ENCODE measurements around the gene U2AF1L4.

Gene U2AF1L4, protein sequence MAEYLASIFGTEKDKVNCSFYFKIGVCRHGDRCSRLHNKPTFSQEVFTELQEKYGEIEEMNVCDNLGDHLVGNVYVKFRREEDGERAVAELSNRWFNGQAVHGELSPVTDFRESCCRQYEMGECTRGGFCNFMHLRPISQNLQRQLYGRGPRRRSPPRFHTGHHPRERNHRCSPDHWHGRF

DNA sequence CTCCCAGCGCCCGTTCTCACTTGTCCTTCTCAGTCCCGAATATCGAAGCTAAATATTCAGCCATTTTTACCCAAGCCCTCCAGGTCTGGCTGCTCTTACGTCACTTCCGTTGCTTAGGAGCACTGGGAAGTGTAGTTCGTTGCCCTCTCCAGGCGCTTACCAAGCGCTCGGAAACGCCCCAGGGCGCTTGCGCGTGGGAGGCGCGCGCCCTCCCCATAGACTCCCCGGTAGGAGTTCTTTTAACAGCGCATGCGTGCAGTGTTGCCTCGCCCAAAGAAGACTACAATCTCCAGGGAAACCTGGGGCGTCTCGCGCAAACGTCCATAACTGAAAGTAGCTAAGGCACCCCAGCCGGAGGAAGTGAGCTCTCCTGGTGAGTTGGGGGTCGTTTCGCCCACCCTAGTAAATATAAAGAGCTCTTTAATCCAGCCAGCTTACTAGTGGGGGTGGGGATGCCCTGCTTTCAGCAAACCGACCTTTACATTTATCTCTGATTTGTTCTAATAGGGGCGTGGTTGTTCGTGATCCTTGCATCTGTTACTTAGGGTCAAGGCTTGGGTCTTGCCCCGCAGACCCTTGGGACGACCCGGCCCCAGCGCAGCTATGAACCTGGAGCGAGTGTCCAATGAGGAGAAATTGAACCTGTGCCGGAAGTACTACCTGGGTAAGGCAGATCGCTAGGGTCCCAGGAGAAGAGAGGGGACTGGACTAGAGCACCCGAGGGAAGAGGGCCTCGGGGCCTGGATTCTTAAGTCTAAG is at the start of gene U2AF1L4, which contains the start of gene PSENEN:
TSS of gene U2AF1L4 (minus strand) at position 91 of the 759 bp plus-strand sequence. CDS start at position 64, 27 bp downstream.
TSS of gene PSENEN (plus strand) at position 324 of the 759 bp plus-strand sequence. CDS start at position 604, 280 bp downstream.
- peak; percentile 98 to 99 for DNase-seq

DNA sequence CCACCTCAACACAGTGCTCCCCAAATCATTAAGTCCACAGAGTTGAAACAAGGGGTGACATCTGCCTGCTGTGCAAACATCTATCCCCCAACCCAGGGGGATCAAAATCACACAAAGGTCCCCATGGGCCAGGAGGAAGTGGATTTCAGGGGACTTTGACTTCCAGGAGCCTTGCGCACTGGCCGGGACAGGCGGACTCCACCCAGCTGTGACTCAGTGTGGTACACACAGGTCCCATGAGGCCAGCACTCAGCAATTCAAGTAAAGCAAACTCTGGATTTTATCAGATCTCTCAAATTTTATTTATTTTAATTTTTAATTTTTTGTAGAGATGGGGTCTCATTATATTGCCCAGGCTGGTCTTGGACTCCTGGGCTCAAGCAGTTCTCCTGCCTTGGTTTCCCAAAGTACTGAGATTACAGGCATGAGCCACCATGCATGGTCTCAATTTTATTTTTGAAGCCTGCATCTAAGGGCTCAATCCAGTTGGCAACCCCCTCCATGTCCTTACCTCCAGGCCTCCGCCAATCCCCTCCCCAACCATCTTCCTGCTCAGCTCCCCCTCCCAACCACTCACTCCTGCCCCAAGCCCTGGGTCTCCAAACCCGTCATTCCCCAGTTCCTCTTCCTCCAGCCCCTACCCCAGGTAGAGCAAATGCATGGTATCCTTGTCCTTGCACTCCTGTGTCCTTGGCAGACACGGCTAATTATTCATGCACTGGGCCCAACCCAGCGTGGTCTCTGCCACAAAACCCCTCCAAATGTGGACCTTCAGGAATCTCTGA is 48.4 kb upstream of the U2AF1L4 start:
- no peak for DNase-seq

- no peak for DNase-seq
Observed at GRCh38 chr19:35792888-35793287, 47.7 kb upstream of the U2AF1L4 start.

GRCh38 chr19:35792312-35792711 is 47.1 kb upstream of the U2AF1L4 start:
- no peak for DNase-seq

- no peak for DNase-seq
Observed at GRCh38 chr19:35791814-35792279, 46.6 kb upstream of the U2AF1L4 start.

DNA sequence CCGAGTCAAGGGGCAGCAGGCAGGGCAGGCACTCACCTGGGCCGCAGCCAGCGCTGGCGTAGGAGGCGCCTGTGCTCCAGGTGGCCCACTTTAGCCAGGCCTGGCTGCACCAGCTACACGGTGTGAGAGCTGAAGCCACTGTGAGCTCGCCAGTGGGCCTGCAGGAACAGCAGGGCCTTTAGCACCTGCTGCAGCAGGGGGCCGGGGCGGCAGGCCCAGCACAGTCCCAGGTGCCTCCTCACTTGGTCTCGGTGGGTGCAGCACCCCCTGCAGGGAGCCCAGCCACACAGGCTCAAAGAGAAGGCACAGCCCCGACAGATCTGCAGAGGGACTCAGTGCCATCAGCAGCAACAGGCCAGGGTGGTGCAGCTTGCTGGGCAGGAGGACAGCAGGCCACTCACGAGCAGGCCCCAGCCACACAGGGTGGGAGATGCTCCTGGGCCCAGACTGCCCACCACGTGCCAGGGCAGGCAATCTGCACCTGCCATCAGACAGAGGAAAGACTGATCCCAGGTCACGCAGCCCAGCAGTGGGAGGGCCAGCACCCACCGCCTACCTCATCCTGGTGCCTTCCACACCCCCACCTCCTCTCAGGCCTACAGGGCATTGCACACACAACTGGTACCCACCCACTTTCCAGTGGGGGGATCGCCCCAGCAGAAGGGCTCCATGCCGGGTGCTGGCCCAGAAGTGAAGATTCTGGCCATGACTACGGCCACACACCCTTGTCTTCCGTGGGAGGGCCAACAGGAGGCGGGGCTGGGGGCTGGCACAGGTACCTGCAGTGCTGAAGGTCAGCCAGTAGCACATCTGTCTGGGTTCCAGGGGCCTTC is 46.0 kb upstream of the U2AF1L4 start:
- no peak for DNase-seq

- no peak for DNase-seq
Observed at GRCh38 chr19:35789978-35790944, 45.0 kb upstream of the U2AF1L4 start.

GRCh38 chr19:35789195-35789977 is 44.2 kb upstream of the U2AF1L4 start:
- no peak for DNase-seq

GRCh38 chr19:35788205-35788960 is 43.2 kb upstream of the U2AF1L4 start:
- no peak for DNase-seq

- no peak for DNase-seq
Observed at GRCh38 chr19:35787227-35787799, 42.1 kb upstream of the U2AF1L4 start.

GRCh38 chr19:35786299-35787160 is 41.3 kb upstream of the U2AF1L4 start:
- DNase-seq = no peak

DNA sequence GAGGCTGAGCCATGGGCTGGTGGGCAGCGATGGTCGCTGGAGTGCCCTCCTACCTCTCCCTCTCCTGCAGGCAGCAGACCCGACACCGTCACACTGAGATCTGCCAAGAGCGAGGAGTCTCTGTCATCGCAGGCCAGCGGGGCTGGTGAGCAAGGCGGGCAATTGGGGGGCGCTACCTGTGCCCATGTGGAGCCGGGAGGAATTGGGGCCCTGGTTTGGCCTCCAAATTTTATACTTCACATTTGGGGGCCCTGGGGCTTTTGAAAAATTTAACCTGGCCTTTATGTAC is 40.1 kb upstream of the U2AF1L4 start:
- no peak for DNase-seq

DNA sequence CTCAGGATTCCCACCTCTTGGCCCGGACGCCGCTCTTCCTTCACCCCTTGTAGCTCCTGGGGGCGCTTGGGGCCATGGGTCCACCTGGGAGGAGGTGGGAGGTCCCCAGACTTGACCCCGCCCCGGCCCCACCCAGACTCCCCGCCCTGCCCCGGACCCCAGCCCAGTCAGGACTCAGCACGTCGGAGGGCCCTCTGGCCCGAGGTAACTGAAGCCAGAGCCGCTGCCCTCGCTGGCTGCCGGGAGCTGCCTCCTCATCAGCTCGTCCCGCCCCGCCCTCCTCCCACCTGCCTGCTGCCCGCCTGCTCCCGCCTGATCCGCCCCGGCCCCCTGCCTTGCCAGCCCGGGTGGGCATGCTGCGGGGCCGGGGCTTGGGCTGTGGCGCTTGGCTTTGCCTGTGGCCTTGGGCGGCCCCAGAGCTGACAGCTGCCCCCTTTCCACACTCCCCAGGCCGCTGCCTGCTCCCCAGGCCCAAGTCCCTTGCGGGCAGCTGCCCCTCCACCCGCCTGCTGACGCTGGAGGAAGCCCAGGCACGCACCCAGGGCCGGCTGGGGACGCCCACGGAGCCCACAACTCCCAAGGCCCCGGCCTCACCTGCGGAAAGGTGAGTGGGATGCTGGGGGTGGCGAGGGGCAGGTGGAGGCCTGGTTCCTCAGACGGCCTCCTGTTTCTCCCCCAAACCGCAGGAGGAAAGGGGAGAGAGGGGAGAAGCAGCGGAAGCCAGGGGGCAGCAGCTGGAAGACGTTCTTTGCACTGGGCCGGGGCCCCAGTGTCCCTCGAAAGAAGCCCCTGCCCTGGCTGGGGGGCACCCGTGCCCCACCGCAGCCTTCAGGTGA is 39.5 kb upstream of the U2AF1L4 start:
- DNase-seq = no peak

- no peak for DNase-seq
Observed at GRCh38 chr19:35783469-35784434, 38.5 kb upstream of the U2AF1L4 start.

- DNase-seq = no peak
Observed at GRCh38 chr19:35782589-35782988, 37.4 kb upstream of the U2AF1L4 start.

- no peak for DNase-seq
Observed at GRCh38 chr19:35781650-35782049, 36.4 kb upstream of the U2AF1L4 start.
